ENCODE results near the gene MTAP. TPM values are rescaled to one million over a fixed set of nuclear protein-coding genes. Genes with fewer than 3 reads are reported as not detected.

MTAP gene
- total RNA-seq, 1 experiment from 2014 or later: 102 TPM

GRCh38 chr9:21828853-21829410, 26.5 kb downstream of the MTAP start:
- Histone ChIP-seq H2BK15ac (ENCODE audit: low read depth, low read length) (no peak overlapping the region), H3K27me3 (ENCODE audit: insufficient read depth, low read length) (no peaks in the 10 kb centered on the region), H3K9me3 (ENCODE audit: control insufficient read depth, low read depth, low read length) (peaks cover 13% of the 10 kb centered on the region), H3K4me1 (ENCODE audit: insufficient read depth, low read length) (no peaks in the 10 kb centered on the region; the same call in 1 of the 2 replicates), H3K18ac (ENCODE audit: insufficient read length, low read depth, low read length) (no peak overlapping the region), H3K14ac (ENCODE audit: insufficient read depth, low read length) (no peak overlapping the region), H2BK20ac (ENCODE audit: low read depth, low read length, poor library complexity, severe bottlenecking) (no peak overlapping the region), H3K23ac (ENCODE audit: insufficient read length, low read depth, low read length) (no peak overlapping the region), H3K79me2 (ENCODE audit: insufficient read depth, low read length) (peaks cover 9% of the 10 kb centered on the region; the same call in 1 of the 2 replicates), H4K8ac (replicated peaks; ENCODE audit: insufficient read length, low read depth, low read length) (no peak overlapping the region), H4K5ac (ENCODE audit: insufficient read length, low read depth, low read length) (no peak overlapping the region), H3K79me1 (ENCODE audit: insufficient read depth, low read depth, low read length, poor library complexity, severe bottlenecking) (peaks cover 10% of the 10 kb centered on the region), H2BK120ac (ENCODE audit: low read depth, low read length, poor library complexity, severe bottlenecking) (no peak overlapping the region), H2AFZ (ENCODE audit: low read length) (no peak overlapping the region), H2BK12ac (ENCODE audit: insufficient read length, low read depth, low read length) (no peak overlapping the region), H3K27ac (ENCODE audit: insufficient read length, low read depth, low read length) (no peak overlapping the region), H3T11ph (ENCODE audit: low read length) (no peak overlapping the region), H3K4ac (ENCODE audit: low read depth, low read length) (no peak overlapping the region), H2BK5ac (ENCODE audit: insufficient read length, low read length) (no peak overlapping the region), H3K23me2 (ENCODE audit: insufficient read length, low read depth, low read length, poor library complexity, severe bottlenecking) (no peaks in the 10 kb centered on the region), H4K91ac (ENCODE audit: insufficient read length, low read depth, low read length) (no peak overlapping the region), H3K9ac (ENCODE audit: extremely low read depth, insufficient read length, low read length) (no peak overlapping the region), H3K4me2 (ENCODE audit: insufficient read depth, insufficient read length, low read length) (no peak overlapping the region), H2AK5ac (ENCODE audit: insufficient read length, low read length) (no peak overlapping the region), H3K56ac (ENCODE audit: insufficient read length, low read depth, low read length) (no peak overlapping the region), H4K20me1 (ENCODE audit: control insufficient read depth, insufficient read depth, insufficient read length) (no peaks in the 10 kb centered on the region)
- DNase-seq: no peak
- Mint-ChIP-seq H3K36me3 (ENCODE audit: insufficient read depth in 1 of 3, low read depth in 3 of 3) (peaks cover 63 to 94% (median 89%) of the 10 kb centered on the region in 3 experiments), H3K9me3 (peaks cover 14 to 18% of the 10 kb centered on the region in 2 experiments), H3K4me3 (no peak overlapping the region), H3K27ac (0 out of 7 replicates have a peak overlapping the region, but pooled peaks of 1 of the 3 experiments have one; percentile 73), H3K27me3 (ENCODE audit: low read depth) (no peaks in the 10 kb centered on the region), H3K4me1 (no peaks in the 10 kb centered on the region)
- WGBS (ENCODE audit: extremely low coverage, insufficient read length, low lambda C conversion rate): no CpG with 5 or more reads among the region's 3 CpGs
- TF ChIP-seq CTCF (conservative IDR thresholded peaks at IDR 0.05): no peak

All from H9 (cell line).